22Rv1 (cell line): ENCODE measurements around the gene SMAGP.

ENCODE experiments used
- ZFX ChIP-seq: fragments of 450-650 bp; IDR thresholded peaks from 2 replicates; pipeline ENCODE4 v1.6.1; 2017; ENCODE audit warnings: antibody characterized with exemption, borderline replicate concordance
- TF ChIP-seq, protein P1 (sequence below): fragments of 450-650 bp; IDR thresholded peaks from 2 replicates; pipeline ENCODE4 v1.5.1; 2017; ENCODE audit warnings: mild to moderate bottlenecking

GRCh38 chr12:51306507-51306906 lies 36.3 kb upstream of the SMAGP start:
- TF ChIP-seq, protein P1, sequence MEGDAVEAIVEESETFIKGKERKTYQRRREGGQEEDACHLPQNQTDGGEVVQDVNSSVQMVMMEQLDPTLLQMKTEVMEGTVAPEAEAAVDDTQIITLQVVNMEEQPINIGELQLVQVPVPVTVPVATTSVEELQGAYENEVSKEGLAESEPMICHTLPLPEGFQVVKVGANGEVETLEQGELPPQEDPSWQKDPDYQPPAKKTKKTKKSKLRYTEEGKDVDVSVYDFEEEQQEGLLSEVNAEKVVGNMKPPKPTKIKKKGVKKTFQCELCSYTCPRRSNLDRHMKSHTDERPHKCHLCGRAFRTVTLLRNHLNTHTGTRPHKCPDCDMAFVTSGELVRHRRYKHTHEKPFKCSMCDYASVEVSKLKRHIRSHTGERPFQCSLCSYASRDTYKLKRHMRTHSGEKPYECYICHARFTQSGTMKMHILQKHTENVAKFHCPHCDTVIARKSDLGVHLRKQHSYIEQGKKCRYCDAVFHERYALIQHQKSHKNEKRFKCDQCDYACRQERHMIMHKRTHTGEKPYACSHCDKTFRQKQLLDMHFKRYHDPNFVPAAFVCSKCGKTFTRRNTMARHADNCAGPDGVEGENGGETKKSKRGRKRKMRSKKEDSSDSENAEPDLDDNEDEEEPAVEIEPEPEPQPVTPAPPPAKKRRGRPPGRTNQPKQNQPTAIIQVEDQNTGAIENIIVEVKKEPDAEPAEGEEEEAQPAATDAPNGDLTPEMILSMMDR = no peak
- no peak for TF ChIP-seq ZFX
